CD4-positive, alpha-beta T cell (primary cell): ENCODE results near the gene SASH1. TPM values are rescaled to one million over a fixed set of nuclear protein-coding genes. Genes with fewer than 3 reads are reported as not detected.

Experiments
- ATAC-seq: fragments of 200-7000 bp; cut with Tn5 transposase; one replicate; pipeline ENCODE4 v1.10.0; 2022; ENCODE audit warnings: mild to moderate bottlenecking; ENCODE audit not compliant: poor library complexity
- CTCF ChIA-PET: fragments of 350-600 bp; sonication (Branson Sonifier 250); formaldehyde crosslinking; loops from one replicate; lab custom pipeline; 2021; ENCODE audit warnings: antibody characterized with exemption, inconsistent platforms; lab: Charles Lee
- POLR2A ChIA-PET: fragments of 350-600 bp; sonication (Branson Sonifier 250); formaldehyde crosslinking; loops from one replicate; lab custom pipeline; 2021; ENCODE audit warnings: antibody characterized with exemption, inconsistent platforms; lab: Charles Lee
- DNase-seq, 14 experiments: peaks; one replicate each; pipeline ENCODE4 v3.0.0-alpha.2; 2013 to 2020; ENCODE audit warnings: mixed read lengths in 2 of 14
- H3K27ac ChIP-seq, 2 donors: one replicate each; pipeline versions ENCODE4 v1.5.1 to v1.7.0; 2013; ENCODE audit warnings: low read length in 2 of 2, low read depth in 1 of 2, mild to moderate bottlenecking in 1 of 2
- H3K27me3 ChIP-seq, 2 experiments: 1 replicate in 1 of 2; 2 replicates in 1 of 2; pipeline versions ENCODE4 v1.6.1 to v1.7.0; 2013; ENCODE audit warnings: low read length in 2 of 2, control low read depth in 1 of 2, mild to moderate bottlenecking in 1 of 2, moderate library complexity in 1 of 2; ENCODE audit not compliant: insufficient read depth in 2 of 2, control insufficient read depth in 1 of 2
- H3K36me3 ChIP-seq: one replicate; pipeline ENCODE4 v1.6.1; 2013; ENCODE audit warnings: low read length, control low read depth; ENCODE audit not compliant: insufficient read depth
- H3K4me1 ChIP-seq: one replicate; pipeline ENCODE4 v1.6.1; 2013; ENCODE audit warnings: low read length, control low read depth; ENCODE audit not compliant: insufficient read depth
- H3K4me3 ChIP-seq: one replicate; pipeline ENCODE4 v1.5.1; 2013; ENCODE audit warnings: mild to moderate bottlenecking, low read length, moderate library complexity
- H3K9me3 ChIP-seq, 2 experiments: 1 replicate in 1 of 2; 2 replicates in 1 of 2; pipeline versions ENCODE4 v1.6.1 to v1.7.0; 2013; ENCODE audit warnings: low read length in 2 of 2, mild to moderate bottlenecking in 2 of 2, control low read depth in 1 of 2, moderate library complexity in 1 of 2; ENCODE audit not compliant: control insufficient read depth in 1 of 2, insufficient read depth in 1 of 2
- H3K27ac Mint-ChIP-seq: one replicate; pipeline ENCODE4 v1.8.0; 2020; ENCODE audit warnings: mixed read lengths
- H3K27me3 Mint-ChIP-seq: one replicate; pipeline ENCODE4 v1.8.0; 2021; ENCODE audit warnings: mixed read lengths
- H3K36me3 Mint-ChIP-seq: one replicate; pipeline ENCODE4 v1.8.0; 2021; ENCODE audit warnings: low read depth, mixed read lengths
- H3K4me1 Mint-ChIP-seq: one replicate; pipeline ENCODE4 v1.8.0; 2021; ENCODE audit warnings: low read depth, mixed read lengths
- H3K4me3 Mint-ChIP-seq: one replicate; pipeline ENCODE4 v1.8.0; 2020; ENCODE audit warnings: mild to moderate bottlenecking, mixed read lengths
- H3K9me3 Mint-ChIP-seq: one replicate; pipeline ENCODE4 v1.8.0; 2020; ENCODE audit warnings: mixed read lengths
- CTCF ChIP-seq: fragments of 200-600 bp; IDR thresholded peaks from one replicate; pipeline ENCODE4 v1.8.0; 2022; ENCODE audit warnings: antibody characterized with exemption, mild to moderate bottlenecking
- intact Hi-C, 2 experiments: fragments of 100-400 bp; cut with DNase I in 1 of 2; cut with micrococcal nuclease in 1 of 2; formaldehyde crosslinking; loops; one replicate each; pipeline versions ENCODE4 v1.15.1 to v1.9.0; 2023 to 2025; cut with DNase I, micrococcal nuclease
- total RNA-seq, 174 experiments: library from RNA in 2 of 174; stranded (reverse) in 2 of 174; gene quantifications; one replicate each; pipeline ENCODE4 v1.2.3 and lab custom pipeline; 2021 to 2026

SASH1 gene
- total RNA-seq, 2 experiments from 2014 or later = 0.58 to 0.75 TPM

- Histone ChIP-seq H3K4me3 (no peak overlapping the region), H3K9me3 (no peaks in the 10 kb centered on the region), H3K36me3 (no peaks in the 10 kb centered on the region), H3K27ac (no peak overlapping the region), H3K27me3 (peaks cover 0 to 3% of the 10 kb centered on the region in 2 experiments), H3K4me1 (no peaks in the 10 kb centered on the region)
- Mint-ChIP-seq H3K36me3 (no peaks in the 10 kb centered on the region), H3K4me1 (no peaks in the 10 kb centered on the region), H3K27ac (no peak overlapping the region), H3K9me3 (no peaks in the 10 kb centered on the region), H3K27me3 (peaks cover 22% of the 10 kb centered on the region), H3K4me3 (no peak overlapping the region)
- ATAC-seq = no peak
- CTCF ChIA-PET = no interaction called here
- no peak for TF ChIP-seq CTCF
- intact Hi-C loops = no loop called here
- POLR2A ChIA-PET = no interaction called here
- DNase-seq = no peak
These were observed 98.8 kb downstream of the SASH1 start for GRCh38 chr6:148441454-148441911.

GRCh38 chr6:148443798-148444560, 101.3 kb downstream of the SASH1 start:
- DNase-seq = no peak
- no peak overlapping the region for H3K4me3 Mint-ChIP-seq
- H3K9me3 Mint-ChIP-seq = no peaks in the 10 kb centered on the region
- no peak overlapping the region for H3K27ac Mint-ChIP-seq
- CTCF ChIA-PET = no interaction called here
- Histone ChIP-seq H3K9me3 (no peaks in the 10 kb centered on the region), H3K27ac (no peak overlapping the region), H3K36me3 (no peaks in the 10 kb centered on the region), H3K4me1 (no peaks in the 10 kb centered on the region), H3K27me3 (peaks cover 0 to 5% of the 10 kb centered on the region in 2 experiments), H3K4me3 (no peak overlapping the region)
- TF ChIP-seq CTCF = no peak
- no peaks in the 10 kb centered on the region for H3K36me3 Mint-ChIP-seq
- POLR2A ChIA-PET = no interaction called here
- H3K27me3 Mint-ChIP-seq = peaks cover 19% of the 10 kb centered on the region
- intact Hi-C loops = no loop called here
- H3K4me1 Mint-ChIP-seq = peaks cover 13% of the 10 kb centered on the region
- no peak for ATAC-seq

GRCh38 chr6:148445116-148445515, 102.5 kb downstream of the SASH1 start:
- Histone ChIP-seq H3K36me3 (no peaks in the 10 kb centered on the region), H3K4me1 (no peaks in the 10 kb centered on the region), H3K27me3 (peaks cover 0 to 5% of the 10 kb centered on the region in 2 experiments), H3K9me3 (no peaks in the 10 kb centered on the region), H3K4me3 (no peak overlapping the region), H3K27ac (no peak overlapping the region)
- DNase-seq = no peak
- CTCF ChIA-PET = interaction anchor here (0.9 kb wide), 1 partner anchor 9 kb away, joined by 3 read pairs; no protein-coding TSS in a partner anchor
- Mint-ChIP-seq H3K4me3 (no peak overlapping the region), H3K27ac (no peak overlapping the region), H3K36me3 (no peaks in the 10 kb centered on the region), H3K27me3 (peaks cover 15% of the 10 kb centered on the region), H3K9me3 (no peaks in the 10 kb centered on the region), H3K4me1 (peaks cover 13% of the 10 kb centered on the region)
- intact Hi-C loops = no loop called here
- POLR2A ChIA-PET = no interaction called here
- TF ChIP-seq CTCF = no peak
- ATAC-seq = no peak
